Pericardium fibroblast (primary cell): ENCODE measurements around the gene ALPK3. TPM values are rescaled to one million over a fixed set of nuclear protein-coding genes. Genes with fewer than 3 reads are reported as not detected.

Source experiments
- total RNA-seq: library from RNA; depleted of rRNA; stranded (reverse); fragments of >200 nt; gene quantifications from 2 replicates; pipeline ENCODE4 v1.2.3, GENCODE V29; 2015

ALPK3 gene, protein sequence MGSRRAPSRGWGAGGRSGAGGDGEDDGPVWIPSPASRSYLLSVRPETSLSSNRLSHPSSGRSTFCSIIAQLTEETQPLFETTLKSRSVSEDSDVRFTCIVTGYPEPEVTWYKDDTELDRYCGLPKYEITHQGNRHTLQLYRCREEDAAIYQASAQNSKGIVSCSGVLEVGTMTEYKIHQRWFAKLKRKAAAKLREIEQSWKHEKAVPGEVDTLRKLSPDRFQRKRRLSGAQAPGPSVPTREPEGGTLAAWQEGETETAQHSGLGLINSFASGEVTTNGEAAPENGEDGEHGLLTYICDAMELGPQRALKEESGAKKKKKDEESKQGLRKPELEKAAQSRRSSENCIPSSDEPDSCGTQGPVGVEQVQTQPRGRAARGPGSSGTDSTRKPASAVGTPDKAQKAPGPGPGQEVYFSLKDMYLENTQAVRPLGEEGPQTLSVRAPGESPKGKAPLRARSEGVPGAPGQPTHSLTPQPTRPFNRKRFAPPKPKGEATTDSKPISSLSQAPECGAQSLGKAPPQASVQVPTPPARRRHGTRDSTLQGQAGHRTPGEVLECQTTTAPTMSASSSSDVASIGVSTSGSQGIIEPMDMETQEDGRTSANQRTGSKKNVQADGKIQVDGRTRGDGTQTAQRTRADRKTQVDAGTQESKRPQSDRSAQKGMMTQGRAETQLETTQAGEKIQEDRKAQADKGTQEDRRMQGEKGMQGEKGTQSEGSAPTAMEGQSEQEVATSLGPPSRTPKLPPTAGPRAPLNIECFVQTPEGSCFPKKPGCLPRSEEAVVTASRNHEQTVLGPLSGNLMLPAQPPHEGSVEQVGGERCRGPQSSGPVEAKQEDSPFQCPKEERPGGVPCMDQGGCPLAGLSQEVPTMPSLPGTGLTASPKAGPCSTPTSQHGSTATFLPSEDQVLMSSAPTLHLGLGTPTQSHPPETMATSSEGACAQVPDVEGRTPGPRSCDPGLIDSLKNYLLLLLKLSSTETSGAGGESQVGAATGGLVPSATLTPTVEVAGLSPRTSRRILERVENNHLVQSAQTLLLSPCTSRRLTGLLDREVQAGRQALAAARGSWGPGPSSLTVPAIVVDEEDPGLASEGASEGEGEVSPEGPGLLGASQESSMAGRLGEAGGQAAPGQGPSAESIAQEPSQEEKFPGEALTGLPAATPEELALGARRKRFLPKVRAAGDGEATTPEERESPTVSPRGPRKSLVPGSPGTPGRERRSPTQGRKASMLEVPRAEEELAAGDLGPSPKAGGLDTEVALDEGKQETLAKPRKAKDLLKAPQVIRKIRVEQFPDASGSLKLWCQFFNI (N-terminal part only)
- total RNA-seq, result 0.12 and 0.51 TPM in 2 replicates

DNA sequence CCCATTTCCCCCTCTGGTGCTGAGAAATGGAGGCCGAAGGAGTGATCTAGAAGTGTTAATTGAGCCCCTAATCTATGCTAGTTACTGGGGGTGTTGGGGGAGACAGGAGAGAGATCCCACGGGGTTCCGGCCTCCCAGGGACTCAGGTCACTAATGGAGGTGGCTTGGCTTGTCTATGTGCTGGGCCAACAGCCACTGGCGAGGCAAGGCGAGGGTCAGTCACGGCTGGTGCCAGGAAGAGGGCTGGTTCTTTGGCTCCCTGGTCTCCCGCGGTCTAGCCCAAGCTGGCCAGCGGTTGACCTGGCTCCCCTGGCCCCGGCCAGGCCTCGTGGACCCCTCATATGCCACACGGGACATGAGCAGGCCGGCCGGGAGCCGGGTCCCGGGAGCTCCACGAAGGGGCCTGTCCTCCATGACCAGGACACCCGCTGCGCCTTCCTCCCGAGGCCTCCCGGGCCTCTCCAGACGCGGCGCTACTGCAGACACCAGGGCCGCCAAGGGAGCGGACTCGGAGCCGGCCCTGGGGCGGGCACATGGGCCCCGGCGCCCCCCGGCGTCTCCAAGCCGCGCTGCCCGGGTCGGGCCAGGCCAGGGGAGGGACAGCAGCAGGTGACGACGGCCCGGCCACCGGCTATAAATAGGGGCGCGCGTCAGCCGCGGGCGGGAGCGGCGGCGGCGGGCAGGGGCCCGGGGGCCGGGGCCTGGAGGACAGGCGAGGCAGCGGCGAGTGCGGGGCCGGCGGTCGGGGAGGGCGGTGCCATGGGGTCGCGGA lies at the start of gene ALPK3:
ALPK3 (plus strand) TSS at position 663 of the 772 bp plus-strand sequence; CDS start at position 760, 97 bp downstream.

DNA sequence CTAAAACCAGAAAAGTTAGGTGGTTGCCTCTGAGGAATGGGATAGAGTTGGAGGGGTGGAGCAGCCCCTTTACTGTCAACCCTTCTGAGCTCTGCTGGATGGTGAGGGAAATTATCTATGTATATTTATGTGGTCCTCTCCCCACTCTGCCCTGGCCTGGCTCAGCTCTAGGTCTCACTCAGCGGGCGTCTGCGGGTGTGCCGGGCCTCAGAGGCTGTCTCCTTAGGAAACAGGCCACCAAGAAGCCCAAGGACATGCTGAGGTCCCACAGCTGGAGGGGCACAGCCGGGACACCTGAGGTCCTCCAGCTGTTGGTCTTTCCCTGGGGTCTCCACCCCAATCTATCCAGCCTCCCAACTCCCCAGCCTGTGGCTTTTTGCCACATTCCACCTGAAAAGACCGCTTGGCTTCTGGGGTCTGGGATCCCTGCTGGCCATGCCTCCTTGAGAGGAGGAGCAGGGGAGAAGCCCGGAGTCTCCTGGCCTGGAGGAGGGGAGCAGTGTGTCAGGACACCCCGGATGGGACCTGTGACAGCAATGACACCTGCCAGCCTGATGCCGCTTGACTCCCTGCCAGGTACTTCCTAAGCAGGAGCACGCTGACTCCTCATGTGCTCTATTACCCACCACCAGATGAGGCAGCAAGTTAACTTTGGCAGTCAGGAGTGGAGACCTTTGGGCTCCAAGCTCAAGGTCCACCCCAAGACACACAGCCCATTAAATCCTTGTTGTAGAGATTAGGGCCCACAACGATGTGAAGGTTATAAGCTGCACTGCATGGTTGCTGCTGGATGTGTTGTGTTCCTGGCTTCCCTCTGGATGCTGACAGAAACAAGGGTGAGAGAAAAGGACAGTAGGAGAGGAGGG lies 67.0 kb downstream of the ALPK3 start, which contains the start of gene SLC28A1:
SLC28A1 (plus strand) TSS at position 747 of the 866 bp plus-strand sequence. CDS start 3,099 bp downstream, outside the sequence.

Other genes with a start within 250 kb of the ALPK3 start
- 6.1 and 13.1 TPM in 2 replicates for gene ZSCAN2, start 216.3 kb upstream of the ALPK3 start, total RNA-seq
- gene WDR73, start 163.1 kb upstream of the ALPK3 start, total RNA-seq, result 11.4 and 34.3 TPM in 2 replicates
- 3.4 and 5.5 TPM in 2 replicates for gene NMB, start 159.2 kb upstream of the ALPK3 start, total RNA-seq
- 168 and 189 TPM in 2 replicates for gene SEC11A, start 101.2 kb upstream of the ALPK3 start, total RNA-seq
- 7.1 and 7.7 TPM in 2 replicates for gene ZNF592, start 68.8 kb upstream of the ALPK3 start, total RNA-seq
- gene SLC28A1, start 67.3 kb downstream of the ALPK3 start, total RNA-seq, result not detected in 2 replicates
- gene PDE8A, start 164.5 kb downstream of the ALPK3 start, total RNA-seq, result 11.7 and 26.1 TPM in 2 replicates